ENCODE data around the gene VPS18. TPM values are rescaled to one million over a fixed set of nuclear protein-coding genes. Genes with fewer than 3 reads are reported as not detected.
A peak's percentile ranks its signal among the peaks of the same experiment; 100 is the strongest.

The VPS18 gene
- total RNA-seq, 1 donor from 2014 or later = 33.5 TPM

DNA sequence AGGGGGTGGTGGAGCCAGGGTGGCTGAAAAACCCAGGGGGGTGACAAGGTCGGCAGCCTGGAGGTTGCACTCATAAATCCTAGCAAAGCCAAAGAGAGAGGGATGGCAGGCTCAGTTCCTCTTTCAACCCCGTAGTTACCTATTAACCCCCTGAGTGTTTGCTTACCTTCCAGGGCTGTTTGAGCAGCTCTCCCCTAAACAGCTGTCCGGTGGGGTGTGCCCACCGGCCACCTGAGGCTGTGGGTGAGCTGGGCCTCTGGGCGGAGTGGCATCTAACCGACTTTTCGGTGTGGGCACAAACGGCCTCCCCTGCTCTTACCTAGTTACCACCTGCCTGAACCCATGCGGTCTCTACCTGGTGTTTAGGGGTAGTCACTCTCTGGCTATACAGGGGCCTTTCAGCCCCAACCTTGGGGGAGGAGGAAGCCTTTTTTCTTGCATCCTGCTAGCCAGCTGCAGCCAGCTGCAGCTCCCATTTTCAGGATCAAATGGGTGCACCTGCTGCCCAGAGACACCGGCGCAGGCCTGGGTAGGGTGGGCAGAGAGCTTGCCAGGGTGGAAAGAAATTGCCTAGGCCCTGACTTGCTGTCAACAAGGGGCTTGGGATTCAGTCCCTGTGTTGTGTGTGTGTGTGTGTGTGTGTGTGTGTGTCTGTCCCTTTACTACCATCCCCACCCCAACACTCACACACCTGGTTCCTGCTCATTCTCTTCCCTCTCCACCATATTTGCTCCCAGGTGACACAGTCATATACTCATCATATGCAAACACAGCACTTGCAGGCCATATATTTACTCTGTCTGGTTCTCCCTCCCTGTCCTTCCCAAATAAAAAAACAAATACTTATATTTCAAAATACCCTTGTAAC lies 38.6 kb downstream of the VPS18 start:
- Mint-ChIP-seq H3K27me3 (ENCODE audit: unreplicated experiment) (peaks cover 14% of the 10 kb centered on the region), H3K27ac (ENCODE audit: unreplicated experiment) (no peak overlapping the region), H3K9me3 (ENCODE audit: unreplicated experiment) (peaks cover 13% of the 10 kb centered on the region), H3K4me3 (ENCODE audit: unreplicated experiment) (peak overlapping the region; percentile 96), H3K36me3 (ENCODE audit: unreplicated experiment) (no peaks in the 10 kb centered on the region), H3K4me1 (ENCODE audit: low read depth, unreplicated experiment) (peaks cover 26% of the 10 kb centered on the region)
- TF ChIP-seq, protein P1, sequence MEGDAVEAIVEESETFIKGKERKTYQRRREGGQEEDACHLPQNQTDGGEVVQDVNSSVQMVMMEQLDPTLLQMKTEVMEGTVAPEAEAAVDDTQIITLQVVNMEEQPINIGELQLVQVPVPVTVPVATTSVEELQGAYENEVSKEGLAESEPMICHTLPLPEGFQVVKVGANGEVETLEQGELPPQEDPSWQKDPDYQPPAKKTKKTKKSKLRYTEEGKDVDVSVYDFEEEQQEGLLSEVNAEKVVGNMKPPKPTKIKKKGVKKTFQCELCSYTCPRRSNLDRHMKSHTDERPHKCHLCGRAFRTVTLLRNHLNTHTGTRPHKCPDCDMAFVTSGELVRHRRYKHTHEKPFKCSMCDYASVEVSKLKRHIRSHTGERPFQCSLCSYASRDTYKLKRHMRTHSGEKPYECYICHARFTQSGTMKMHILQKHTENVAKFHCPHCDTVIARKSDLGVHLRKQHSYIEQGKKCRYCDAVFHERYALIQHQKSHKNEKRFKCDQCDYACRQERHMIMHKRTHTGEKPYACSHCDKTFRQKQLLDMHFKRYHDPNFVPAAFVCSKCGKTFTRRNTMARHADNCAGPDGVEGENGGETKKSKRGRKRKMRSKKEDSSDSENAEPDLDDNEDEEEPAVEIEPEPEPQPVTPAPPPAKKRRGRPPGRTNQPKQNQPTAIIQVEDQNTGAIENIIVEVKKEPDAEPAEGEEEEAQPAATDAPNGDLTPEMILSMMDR (IDR thresholded peaks at IDR 0.05; ENCODE audit: partially characterized antibody, unreplicated experiment) = no peak
- no peak for DNase-seq

DNA sequence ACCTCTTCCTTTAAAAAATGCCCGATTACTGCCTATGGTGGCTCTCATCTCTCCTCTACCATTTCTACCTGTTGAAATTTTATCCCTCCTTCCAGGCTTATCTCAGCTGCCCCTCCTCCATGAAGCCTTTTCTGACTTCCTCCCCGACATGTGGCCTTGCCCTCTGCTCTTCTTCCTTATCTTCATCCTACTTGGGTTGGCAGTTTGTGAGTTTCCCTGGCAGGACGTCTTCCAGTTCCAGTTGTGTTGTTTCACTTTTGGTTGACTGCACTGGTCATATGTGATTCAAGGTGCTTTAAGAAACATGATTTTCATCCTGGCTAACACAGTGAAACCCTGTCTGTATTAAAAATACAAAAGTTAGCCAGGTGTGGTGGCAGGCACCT lies 39.3 kb downstream of the VPS18 start:
- H3K4me1 Mint-ChIP-seq (ENCODE audit: low read depth, unreplicated experiment) = peaks cover 30% of the 10 kb centered on the region
- TF ChIP-seq, protein P1 (IDR thresholded peaks at IDR 0.05; ENCODE audit: partially characterized antibody, unreplicated experiment) = no peak
- no peak for DNase-seq
- H3K9me3 Mint-ChIP-seq (ENCODE audit: unreplicated experiment) = peaks cover 13% of the 10 kb centered on the region
- H3K4me3 Mint-ChIP-seq (ENCODE audit: unreplicated experiment) = peak overlapping the region; percentile 1
- no peaks in the 10 kb centered on the region for H3K36me3 Mint-ChIP-seq (ENCODE audit: unreplicated experiment)
- no peak overlapping the region for H3K27ac Mint-ChIP-seq (ENCODE audit: unreplicated experiment)
- peaks cover 14% of the 10 kb centered on the region for H3K27me3 Mint-ChIP-seq (ENCODE audit: unreplicated experiment)

DNA sequence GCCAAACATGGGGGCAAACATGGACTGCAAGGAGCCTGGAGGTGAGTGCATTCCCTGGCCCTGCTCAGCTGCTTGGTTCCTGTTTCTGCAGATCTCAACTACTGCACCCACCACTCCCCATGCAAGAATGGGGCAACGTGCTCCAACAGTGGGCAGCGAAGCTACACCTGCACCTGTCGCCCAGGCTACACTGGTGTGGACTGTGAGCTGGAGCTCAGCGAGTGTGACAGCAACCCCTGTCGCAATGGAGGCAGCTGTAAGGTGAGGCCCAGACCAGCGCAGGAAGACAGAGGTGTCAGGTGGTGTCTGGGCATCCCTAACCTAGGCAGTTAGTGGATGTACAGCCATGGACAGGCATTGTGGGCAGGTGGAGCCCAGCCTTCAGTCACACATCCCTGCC lies 40.2 kb downstream of the VPS18 start:
- Mint-ChIP-seq H3K9me3 (ENCODE audit: unreplicated experiment) (peaks cover 12% of the 10 kb centered on the region), H3K36me3 (ENCODE audit: unreplicated experiment) (no peaks in the 10 kb centered on the region), H3K27ac (ENCODE audit: unreplicated experiment) (no peak overlapping the region), H3K4me3 (ENCODE audit: unreplicated experiment) (no peak overlapping the region), H3K4me1 (ENCODE audit: low read depth, unreplicated experiment) (peaks cover 30% of the 10 kb centered on the region), H3K27me3 (ENCODE audit: unreplicated experiment) (peaks cover 12% of the 10 kb centered on the region)
- TF ChIP-seq, protein P1 (IDR thresholded peaks at IDR 0.05; ENCODE audit: partially characterized antibody, unreplicated experiment) = no peak
- no peak for DNase-seq

DNA sequence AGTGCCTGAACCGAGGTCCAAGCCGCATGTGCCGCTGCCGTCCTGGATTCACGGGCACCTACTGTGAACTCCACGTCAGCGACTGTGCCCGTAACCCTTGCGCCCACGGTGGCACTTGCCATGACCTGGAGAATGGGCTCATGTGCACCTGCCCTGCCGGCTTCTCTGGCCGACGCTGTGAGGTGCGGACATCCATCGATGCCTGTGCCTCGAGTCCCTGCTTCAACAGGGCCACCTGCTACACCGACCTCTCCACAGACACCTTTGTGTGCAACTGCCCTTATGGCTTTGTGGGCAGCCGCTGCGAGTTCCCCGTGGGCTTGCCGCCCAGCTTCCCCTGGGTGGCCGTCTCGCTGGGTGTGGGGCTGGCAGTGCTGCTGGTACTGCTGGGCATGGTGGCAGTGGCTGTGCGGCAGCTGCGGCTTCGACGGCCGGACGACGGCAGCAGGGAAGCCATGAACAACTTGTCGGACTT lies 42.0 kb downstream of the VPS18 start:
- no peak for DNase-seq
- no peak overlapping the region for H3K27ac Mint-ChIP-seq (ENCODE audit: unreplicated experiment)
- TF ChIP-seq, protein P1 (IDR thresholded peaks at IDR 0.05; ENCODE audit: partially characterized antibody, unreplicated experiment) = no peak
- peaks cover 15% of the 10 kb centered on the region for H3K9me3 Mint-ChIP-seq (ENCODE audit: unreplicated experiment)
- H3K4me1 Mint-ChIP-seq (ENCODE audit: low read depth, unreplicated experiment) = peaks cover 39% of the 10 kb centered on the region
- H3K36me3 Mint-ChIP-seq (ENCODE audit: unreplicated experiment) = no peaks in the 10 kb centered on the region
- peaks cover 9% of the 10 kb centered on the region for H3K27me3 Mint-ChIP-seq (ENCODE audit: unreplicated experiment)
- no peak overlapping the region for H3K4me3 Mint-ChIP-seq (ENCODE audit: unreplicated experiment)
